ENCODE data around the gene XIRP2.

The XIRP2 gene

DNA sequence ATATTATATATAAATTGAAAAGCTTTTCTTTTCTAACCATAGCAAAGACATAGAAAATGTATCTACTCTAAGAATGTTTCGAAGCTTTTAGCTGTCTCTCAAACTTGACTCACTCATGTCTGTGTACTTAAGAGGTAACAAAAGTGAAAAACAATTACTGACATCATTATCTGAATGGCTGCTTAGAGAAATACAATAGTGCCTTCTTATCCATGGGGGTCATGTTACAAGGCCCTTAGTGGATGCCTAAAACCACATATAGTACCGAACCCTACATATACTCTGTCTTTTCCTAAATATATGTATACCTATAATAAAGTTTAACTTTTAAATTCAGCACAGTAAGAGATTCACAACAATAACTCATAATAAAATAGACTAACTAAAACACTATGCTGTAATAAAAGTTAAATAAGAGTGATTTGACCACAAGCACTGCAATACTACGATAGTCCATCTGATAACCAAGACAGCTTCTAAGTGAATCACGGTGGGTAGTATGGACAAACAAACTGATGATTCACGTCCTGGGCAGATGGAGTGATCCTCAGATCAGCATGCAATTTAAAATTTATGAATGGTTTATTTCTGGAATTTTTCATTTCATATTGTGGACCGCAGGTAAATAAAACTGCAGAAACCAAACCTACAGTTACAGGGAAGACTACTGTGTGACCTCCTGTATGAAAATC, 246.2 kb downstream of the XIRP2 start:
- peak; percentile 52 for DNase-seq (ENCODE audit: low spot score)

DNA sequence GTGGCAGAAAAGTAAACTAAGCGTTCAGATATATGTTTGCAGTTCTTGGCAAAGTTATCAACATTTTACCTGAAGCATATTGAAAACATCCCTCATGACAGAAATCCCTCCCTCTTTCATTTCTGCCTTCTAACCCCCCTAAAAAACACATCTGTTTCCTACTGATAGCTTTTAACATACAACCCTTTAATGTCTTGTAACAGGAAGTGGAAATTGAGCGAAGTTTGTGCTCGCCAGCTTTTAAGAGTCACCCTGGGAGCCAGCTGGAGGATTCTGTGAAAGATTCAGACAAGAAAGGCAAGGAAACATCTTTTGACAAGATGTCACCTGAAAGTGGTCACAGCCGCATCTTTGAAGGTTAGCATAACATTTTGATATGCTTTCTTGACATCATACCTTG, 247.4 kb downstream of the XIRP2 start:
- DNase-seq (ENCODE audit: low spot score): no peak

GRCh38 chr2:167136879-167137596, 248.8 kb downstream of the XIRP2 start:
- DNase-seq (ENCODE audit: low spot score): no peak

DNA sequence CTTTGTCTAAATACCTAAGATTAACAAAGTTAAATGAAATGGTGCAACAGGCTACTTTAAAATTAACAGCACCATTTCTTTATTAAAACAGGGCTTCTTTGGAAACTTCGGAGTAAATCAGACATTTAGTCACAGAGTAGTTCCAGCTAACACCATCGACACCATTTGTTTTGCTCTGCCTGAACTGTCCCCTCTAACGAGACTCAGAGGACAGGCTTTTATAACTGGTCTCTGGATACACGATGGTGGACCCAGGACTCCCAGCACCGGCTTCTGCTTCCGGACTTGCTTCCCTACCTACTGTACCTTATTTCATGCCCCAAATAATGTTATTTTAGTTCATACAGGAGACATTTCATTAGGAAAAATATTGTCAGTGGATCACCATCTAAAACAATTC, 252.1 kb downstream of the XIRP2 start:
- no peak for DNase-seq (ENCODE audit: low spot score)

GRCh38 chr2:167140767-167141166, 252.5 kb downstream of the XIRP2 start:
- peak; percentile 78 for DNase-seq (ENCODE audit: low spot score)

GRCh38 chr2:167142554-167142953, 254.3 kb downstream of the XIRP2 start:
- DNase-seq (ENCODE audit: low spot score): no peak

DNA sequence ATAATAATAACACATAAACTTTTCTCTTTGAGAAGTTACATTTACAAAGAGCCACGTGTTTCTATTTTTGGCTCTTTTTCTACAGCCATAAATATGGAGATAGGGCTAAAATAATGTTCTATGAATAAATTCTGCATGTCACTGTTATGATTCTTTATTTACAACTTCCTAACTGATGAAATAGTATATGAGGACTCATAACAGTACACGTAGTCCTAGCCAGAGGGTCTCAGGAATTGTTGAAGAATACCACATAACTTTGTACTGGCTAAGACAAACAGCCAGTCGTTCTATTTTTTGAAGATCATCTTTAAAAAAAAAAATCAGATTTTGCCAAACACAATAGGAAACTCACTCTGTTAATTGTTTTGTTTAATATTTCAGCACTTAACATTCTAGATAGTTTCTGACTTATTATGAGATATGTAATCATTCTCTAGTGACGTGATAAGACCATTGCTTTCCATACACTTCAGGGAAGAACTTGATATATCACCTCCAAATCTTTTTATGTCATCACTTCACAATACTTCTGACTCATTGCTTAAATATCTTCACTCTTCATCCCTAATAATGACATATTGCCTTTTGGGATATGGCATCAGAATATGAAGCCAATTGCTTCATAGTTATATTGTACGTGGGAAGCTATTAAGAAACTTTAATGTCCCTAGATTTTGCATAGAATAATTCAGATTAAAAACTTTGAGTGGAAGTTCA, 256.1 kb downstream of the XIRP2 start:
- DNase-seq (ENCODE audit: low spot score): peak; percentile 9

GRCh38 chr2:167147271-167147941, 259.1 kb downstream of the XIRP2 start:
- no peak for DNase-seq (ENCODE audit: low spot score)

- DNase-seq (ENCODE audit: low spot score): no peak
These were observed 263.6 kb downstream of the XIRP2 start for GRCh38 chr2:167151894-167152293.

DNA sequence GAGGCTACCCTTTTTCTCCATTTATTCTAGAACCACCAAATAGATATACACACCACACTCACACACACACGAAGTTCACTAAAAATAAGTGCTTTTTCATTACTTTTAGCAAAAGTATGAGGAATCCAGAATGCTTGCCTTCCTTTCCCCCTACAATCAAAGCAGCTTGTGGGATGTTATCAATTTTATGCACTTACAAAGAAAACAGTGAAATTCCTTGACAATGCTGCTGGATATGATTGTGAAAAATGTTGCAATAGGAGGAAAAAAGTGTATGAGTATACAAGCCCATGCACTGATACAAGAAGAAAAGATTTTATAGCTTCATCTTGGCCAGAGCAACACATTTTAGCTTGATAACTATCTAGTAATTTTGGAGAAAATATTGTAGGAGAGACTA, 269.2 kb downstream of the XIRP2 start:
- peak; percentile 5 for DNase-seq (ENCODE audit: low spot score)

DNA sequence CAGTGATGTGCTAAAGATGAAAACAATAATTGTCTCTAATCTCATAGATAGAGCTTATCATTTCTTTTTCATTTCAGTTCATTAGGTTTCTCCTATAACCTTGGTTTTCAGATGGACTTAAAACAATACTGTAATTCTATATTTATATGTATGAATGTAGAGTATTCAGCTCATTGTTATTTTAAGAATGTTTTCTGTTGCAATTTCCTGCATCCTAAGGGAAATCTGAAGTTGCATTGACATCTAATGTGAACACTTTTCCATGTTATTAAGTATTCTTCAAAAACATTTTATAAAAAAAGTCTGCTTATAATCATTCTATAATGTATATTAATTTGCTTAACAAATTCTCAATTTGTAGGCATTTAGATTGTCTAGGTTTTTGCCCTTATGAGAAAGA, 288.9 kb downstream of the XIRP2 start:
- peak; percentile 28 for DNase-seq (ENCODE audit: low spot score)

GRCh38 chr2:167181134-167181533, 292.9 kb downstream of the XIRP2 start:
- peak; percentile 50 for DNase-seq (ENCODE audit: low spot score)

GRCh38 chr2:167181688-167182087, 293.4 kb downstream of the XIRP2 start:
- DNase-seq (ENCODE audit: low spot score): no peak

GRCh38 chr2:167182403-167182802, 294.1 kb downstream of the XIRP2 start:
- DNase-seq (ENCODE audit: low spot score): no peak

- DNase-seq (ENCODE audit: low spot score): no peak
These were observed 295.7 kb downstream of the XIRP2 start for GRCh38 chr2:167183931-167184330.

- DNase-seq (ENCODE audit: low spot score): no peak
These were observed 298.2 kb downstream of the XIRP2 start for GRCh38 chr2:167186465-167186864.

DNA sequence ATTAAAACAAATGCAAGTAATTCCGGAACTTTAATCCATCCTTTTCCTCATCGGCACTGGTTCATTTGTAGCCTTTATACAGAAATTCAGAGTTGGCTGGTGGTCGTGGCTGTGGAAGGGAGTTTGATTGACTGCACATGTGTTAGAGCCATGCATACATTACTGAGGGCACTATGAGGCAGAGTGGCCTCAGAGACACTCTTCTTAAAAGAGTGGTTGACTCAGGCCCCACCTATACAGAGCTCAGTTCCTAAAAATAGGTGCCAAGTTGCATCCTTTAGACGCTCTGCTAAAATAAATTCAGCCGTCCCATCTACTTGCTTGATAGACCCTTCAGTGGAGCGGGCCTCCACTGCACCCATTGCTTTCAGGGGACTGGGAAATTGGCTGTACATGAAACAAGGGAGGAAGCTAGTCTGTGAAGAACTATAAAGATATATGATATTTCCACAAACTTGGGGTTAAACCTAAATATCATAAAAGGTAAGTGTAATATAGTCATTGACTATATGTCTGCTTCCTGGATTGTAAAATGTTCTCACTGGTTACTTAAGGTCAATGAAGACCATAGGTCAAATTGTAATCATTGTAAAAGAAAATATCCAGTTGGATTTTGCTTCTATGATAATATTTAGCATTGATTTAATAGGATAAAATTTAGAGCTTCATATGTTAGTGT, 298.9 kb downstream of the XIRP2 start:
- DNase-seq (ENCODE audit: low spot score): no peak

DNA sequence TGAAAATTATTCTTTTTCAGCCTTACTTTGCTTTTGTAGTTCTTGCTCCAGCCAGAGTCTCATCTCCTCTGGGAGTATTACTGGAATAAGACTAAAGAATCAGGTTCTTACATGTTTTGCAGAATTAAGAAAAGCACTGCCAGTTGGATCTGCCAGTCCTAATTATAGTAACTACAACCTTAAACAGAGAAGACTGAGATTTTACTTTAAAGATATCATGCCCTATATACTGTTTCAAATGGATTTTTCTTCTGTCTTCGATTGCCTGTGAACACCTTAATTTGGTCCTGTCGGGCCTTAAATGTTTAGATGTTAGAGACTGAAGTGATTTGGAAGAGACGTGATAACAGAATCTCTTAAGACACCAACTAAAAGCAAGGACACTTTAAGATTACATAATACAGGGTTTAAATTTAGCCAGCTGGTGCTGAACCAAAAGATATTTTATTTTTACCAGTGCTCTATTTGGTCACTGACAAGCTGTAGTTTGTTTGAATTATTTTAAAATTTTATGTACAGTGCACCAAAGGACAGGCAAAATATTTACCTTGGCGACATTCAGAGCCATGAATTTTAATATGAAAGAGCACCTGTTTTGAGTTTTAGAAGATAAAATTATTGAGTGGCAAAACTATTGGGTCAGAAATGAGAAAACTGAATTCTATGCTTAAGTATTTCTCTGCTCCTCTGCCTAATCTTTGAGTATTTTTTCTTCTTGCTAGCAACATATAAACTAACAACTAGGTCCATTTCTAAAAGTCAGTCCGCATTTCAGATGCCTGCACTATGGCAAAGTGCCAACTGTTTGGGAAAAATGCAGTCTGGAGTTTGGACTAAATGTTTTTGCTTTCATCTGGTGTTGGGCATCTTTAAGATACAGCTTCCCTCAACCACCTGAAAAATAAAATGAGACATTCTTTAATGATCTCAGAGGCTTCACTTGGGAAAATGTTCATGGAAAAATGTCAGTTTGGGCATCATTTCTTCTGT, 300.0 kb downstream of the XIRP2 start:
- DNase-seq (ENCODE audit: low spot score): no peak

GRCh38 chr2:167190053-167190452, 301.8 kb downstream of the XIRP2 start:
- DNase-seq (ENCODE audit: low spot score): no peak

- DNase-seq (ENCODE audit: low spot score): no peak
These were observed 303.3 kb downstream of the XIRP2 start for GRCh38 chr2:167191588-167191987.

DNA sequence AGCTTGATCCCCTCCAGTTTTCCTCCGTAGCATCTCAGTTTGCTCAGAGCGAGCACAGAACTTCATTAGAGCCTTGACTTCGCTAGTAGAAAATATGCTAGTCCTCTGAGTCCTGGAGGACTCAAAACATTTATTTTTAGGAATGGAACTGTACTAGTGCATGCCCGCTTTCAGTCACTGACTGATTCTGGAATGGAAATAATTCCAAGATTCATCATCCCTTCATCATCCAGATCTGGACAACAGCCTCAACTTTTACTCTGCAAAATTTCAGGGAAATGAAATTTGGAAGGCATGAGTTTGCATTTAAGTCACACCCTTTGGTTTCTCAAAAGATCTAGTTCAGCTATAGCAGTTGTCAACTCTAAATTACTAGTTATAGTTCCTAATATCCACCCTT, 304.6 kb downstream of the XIRP2 start:
- DNase-seq (ENCODE audit: low spot score): peak; percentile 52

All from GM03348 (cell line).